ENCODE measurements around the gene PPP3CA.
A peak's percentile ranks its signal among the peaks of the same experiment; 100 is the strongest.

The PPP3CA gene

DNA sequence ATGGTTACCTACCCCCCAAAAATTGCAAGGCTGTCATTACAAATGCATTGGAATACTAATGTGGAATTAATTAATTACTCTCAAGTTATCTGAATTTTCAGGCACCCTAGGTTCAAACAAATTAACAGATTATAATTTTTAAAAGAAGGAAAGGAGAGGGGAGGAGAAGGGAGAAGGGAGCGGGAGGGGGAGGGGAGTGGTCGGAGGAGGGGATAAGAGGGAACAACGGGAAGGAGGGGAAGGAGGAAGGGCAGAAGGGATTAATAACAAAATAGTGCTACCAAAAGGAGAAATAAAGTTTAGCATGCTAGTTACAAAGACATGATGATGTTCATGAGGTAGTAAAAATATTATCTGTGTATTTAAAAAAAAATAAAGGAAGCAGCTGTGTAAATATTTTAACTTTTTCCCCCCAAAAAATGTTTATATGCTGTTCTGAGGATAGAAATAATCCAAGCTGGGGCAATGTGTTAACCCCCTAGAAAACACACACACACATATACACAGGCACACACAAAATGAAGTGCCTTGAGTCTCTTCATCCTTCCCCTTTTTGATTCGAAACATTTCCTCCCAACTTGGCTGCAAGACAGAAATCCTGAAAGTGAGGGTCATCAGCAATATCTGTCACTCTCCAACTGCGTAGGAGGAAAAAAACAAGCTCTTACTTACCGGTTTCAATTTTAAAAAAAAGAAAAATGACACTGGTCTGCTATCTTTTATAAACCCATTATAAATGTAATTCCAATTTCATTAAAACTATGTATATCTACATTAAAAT is 58.8 kb downstream of the PPP3CA start:
- no peak for DNase-seq (ENCODE audit: low read depth)

DNA sequence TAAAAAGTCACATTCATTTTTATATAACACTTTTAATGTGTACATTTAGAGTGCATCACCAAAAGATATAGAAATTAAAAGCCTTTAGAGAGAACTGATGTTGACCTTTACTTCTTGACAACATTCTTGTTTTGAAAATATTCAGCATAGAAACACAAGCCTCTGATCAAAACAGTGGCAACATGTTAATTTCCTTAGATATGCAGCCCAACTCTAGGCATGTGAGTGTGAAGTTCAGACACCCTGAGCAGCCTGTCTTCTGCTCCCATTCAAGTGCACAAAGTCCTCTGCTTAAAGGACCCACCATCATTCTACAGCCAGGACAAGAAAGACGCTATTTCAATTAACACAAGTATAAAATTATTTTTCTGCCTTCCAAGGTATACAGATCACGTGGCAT is 60.0 kb downstream of the PPP3CA start:
- DNase-seq (ENCODE audit: low read depth): no peak

DNA sequence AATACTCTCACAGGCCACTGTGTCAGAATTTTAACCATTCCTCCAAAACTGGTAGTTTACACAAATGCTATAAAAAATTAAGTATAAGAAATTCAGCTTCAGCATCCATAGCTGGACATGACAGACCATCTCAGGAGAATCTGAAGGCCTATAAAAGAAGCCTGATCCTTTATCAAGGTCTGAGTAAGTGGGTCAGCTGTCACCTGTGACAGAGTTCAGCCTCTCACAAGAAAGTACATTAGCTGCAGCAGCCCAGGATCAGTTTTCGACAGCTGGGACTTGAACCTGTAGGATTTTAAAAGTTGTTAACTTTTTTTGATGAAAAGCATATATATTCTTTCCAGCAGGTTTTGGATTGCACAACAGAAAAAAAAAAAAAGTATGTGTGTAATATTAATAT is 60.7 kb downstream of the PPP3CA start:
- no peak for DNase-seq (ENCODE audit: low read depth)

DNA sequence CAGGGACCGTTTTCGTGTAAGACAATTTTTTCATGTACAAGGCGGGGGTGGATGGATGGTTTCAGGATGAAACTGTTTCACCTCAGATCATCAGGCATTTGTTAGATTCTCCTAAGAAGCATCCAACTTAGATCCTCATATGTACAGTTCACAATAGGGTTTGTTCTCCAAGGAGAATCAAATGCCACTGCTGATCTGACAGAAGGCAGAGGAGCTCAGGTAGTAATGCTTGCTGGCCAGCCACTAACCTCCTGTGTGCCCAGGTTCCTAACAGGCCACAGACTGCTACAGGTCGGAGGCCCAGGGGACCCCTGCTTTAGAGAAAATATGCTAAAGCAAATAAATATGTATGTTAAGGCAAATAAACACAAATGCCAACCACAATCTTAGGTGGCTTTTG is 61.3 kb downstream of the PPP3CA start:
- DNase-seq (ENCODE audit: low read depth): no peak

DNA sequence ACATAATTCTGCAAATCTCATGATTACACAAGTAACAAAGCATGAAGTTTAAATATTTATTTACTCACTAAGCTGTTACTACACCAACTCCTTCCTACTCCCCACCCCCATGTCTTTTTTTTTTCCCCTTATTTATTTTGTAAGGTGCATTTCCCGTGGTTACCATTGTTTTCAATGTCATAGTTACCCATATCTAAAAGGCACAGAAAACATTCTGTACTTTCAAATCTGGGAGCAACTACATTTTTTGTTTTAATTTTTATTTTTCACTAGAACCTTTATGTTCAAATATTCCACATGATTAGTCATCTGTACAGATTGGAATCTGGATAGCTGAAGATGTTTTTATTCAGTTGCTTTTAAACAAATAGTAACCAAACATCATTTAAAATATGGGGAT is 62.8 kb downstream of the PPP3CA start:
- DNase-seq (ENCODE audit: low read depth): no peak

DNA sequence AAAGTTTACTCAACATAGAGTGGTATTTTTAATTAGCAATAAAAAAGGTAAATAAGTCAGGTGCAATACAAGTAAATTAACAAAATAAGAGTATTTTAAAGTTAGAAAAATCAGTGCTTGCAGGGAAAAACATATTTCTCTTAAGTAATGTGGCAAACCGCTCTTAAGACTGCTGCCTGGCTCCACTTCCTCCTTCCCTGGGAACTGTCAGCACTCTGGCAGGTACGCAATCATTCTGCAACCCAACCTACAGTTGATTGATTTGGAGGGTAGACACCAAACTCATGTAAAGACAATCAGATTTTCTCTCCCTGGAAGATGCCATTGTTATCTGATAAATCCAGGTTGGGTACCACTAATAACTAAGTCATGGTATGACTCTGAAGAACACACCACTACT is 63.9 kb downstream of the PPP3CA start:
- DNase-seq (ENCODE audit: low read depth): no peak

DNA sequence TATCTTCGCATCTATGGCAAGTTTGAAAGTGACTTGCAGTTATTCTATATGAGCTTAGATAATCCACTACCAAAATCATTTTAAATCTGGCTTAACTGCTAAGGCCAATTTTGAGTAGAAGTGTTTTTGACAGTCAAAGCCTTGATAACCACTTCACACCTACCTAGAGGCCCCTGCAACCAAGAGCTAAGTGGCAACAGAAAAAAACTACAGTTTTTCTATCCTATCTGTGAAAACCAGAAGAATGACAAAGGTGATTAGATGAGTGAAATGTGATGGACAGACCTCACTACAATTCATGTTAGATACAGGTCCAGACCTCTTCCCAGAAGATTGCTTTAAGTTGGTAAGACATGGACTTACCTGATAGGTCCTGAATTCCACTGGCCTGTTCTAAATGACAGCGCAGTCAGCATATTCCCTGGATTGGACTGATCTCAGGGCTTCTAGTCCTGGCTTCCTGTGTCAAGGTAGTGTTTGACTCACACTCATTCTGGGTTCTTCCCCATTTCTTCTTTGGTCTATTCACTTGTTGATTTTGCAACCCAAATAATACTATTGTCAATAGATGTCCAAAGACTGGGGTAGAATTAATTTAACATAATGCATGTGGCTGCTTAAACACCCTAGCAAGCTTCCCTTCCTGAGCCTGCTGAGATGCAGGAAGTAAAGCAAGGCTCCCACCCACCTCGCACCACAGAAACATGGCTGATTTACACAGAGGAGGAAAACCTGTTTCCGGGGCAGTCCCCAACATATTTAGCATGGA is 65.1 kb downstream of the PPP3CA start:
- DNase-seq (ENCODE audit: low read depth): no peak

DNA sequence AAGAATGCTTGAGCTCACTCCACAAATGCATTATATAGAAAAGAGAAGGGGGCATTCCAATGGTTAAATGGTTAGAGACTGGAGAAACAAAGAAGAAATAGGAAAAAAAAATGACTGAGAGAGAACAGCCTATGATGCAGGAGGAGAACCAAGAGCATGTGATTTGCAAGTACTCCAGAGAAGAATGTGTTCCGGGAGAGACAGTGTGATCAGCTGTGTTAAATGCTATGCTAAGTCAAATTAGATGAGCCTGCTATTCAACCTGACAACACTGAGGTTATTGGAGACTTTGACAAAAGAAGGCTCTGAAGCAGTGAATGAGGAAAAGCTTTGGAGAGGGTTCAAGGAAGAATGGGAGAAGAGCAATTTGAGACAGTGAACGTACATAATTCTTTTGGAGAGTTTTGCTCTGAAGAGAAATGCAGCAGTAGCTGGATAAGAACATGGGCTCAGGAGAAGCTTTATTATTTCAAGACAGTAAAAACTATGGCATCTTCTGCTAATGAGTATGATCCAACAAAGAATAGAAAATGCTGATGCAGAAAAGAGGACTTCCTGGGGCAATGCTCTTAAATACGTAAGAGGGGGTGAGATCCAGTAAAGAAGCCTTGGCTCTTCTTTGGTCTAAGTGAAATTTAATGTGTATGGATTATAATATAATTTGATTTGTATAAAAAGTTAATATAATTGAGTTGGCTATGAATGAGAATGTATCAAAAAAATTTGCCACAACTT is 66.3 kb downstream of the PPP3CA start:
- no peak for DNase-seq (ENCODE audit: low read depth)

DNA sequence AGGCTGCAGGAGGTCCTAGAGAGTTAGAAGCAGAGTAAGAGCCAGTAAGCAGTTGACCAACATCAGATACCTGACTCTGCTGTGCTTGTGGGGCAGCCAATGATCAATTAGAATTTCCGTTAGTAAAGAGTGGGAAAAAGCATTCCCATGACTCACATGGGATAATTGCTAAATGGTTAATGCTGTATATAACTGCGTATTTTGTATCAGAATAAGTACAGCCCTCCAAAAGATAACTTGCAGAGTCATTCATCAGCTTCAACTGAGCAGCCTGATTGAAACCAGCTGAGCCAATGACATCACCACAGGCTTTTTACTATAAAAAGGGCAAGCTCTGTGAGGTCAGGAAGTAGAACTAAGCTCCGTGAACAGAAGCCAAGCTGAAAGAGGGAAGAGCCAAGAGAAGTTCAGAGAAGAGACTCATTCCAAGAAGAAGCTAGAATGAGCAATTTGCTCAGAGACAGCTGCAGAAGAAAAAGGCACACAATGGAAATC is 67.9 kb downstream of the PPP3CA start:
- peak; percentile 92 for DNase-seq (ENCODE audit: low read depth)

DNA sequence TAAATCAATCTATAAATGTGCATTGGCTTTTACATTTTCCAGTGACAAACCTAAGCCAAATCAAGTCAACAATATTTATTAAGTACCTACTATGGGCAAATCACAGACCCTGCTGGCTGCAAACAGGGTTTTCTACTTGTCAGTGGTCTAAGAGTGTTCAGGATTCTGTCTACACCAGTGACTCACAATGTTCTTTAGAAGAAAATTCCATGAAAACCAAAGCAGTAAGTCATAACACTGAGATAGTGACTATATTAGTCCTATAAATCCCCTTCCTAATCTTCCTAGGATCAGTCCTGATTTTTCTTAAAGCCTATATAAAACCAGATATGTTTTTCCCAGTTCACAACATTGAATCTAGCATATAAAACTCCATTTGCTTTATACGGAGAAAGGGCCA is 69.7 kb downstream of the PPP3CA start:
- DNase-seq (ENCODE audit: low read depth): peak; percentile 70

DNA sequence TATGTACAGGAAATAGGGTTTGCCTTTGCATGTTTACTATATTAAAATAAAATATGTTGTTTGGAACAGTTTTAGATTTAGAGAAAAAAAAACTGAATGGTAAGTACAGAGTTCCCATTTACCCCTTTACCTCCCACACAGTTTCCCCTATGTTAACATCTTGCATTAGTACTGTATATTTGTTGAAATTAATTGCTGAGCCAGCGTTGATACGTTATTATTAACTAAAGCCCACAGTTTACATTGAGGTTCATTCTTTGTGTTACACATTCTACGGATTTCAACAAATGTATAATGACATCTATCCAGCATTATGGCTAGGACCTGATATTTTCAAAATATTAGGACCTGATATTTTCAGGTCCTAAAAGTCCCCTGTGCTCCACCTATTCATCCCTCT is 70.7 kb downstream of the PPP3CA start:
- DNase-seq (ENCODE audit: low read depth): no peak

DNA sequence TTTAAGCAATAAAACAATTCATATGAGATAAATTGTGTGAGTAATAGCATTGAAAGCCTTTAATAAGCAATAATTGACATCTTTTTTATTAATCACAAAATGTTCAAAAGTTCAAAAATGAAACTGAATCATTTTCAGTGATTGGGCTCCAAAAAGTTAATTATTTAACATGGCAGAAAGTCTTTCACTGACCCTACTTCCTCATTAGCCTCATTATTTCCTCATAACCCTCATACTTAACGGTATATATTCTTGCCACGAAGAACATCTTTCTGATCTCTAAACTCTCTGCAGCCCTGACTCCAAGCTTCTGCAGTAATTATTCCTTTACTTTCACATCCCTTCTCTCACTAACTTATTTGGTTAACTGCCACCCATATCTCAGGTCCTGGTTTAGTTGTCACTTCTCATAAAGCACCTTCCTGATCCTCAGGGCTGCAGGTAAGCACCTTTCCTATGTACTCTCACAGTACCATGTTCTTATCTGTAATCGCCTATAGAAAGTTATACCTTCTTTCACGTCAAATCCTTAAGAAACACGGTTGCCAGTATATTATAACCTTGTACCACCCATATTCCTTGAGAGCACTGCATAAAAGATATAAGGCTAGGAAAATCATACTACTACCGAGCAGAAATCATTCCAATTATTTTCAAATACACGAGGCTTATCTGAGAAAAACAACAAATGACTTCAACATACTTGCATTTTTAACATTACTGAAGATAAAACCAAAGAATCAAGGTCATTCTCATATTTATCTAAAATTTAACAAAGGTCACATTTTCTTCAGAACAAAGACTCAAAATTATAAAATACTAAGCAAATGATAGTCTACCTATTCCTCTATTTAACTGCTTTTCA is 72.2 kb downstream of the PPP3CA start:
- no peak for DNase-seq (ENCODE audit: low read depth)

DNA sequence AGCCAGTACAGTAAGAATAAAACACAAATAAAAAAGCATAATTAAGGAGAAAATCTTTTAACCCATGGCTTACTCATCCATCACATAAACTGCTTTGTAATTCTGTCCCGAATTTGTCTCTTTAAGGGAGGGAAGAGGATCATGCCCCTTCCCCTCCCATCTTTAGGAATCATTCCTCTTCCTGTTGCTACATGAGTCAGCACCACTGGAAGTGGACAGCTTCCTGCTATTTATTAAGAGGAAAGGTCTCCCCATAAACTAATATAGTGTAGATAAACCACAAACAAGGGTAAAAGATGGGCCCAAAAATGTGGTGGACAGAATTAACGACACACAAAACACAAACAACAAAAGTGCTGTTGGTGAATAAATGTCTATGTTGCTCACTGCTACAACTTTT is 75.8 kb downstream of the PPP3CA start:
- DNase-seq (ENCODE audit: low read depth): no peak

DNA sequence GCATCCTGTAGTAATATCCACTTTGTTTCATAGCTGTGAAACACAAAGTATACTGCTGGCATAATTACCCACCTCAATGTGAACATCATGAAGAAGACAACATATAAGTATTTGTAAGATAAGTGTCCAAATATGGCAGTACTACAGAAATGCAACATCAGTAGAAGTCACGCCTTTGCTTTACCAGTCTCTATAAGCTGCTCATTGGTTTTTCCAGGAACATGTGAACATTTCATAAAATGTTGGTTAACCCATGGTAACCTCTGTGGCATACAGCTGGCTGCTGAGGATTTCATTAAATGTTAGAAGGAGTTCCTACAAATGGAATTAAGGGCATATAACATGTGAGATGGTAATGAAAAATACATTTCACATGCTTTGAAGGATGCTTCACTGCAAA is 77.6 kb downstream of the PPP3CA start:
- no peak for DNase-seq (ENCODE audit: low read depth)

DNA sequence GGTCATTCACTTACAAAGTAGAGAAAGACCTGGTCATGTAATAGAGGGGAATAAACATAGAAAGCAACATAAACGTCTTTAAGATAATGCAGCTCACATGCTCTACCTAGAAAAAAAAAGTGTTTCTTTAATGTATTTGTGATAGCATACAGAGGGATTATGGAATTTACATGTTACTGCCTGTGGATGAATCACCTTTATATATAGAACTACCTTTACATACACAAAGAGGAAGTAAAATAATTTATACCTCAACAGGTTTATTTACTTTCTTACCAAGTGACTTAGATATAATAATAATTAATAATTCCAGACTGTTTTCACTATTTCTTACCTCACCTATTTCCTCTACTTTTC is 81.5 kb downstream of the PPP3CA start:
- no peak for DNase-seq (ENCODE audit: low read depth)

DNA sequence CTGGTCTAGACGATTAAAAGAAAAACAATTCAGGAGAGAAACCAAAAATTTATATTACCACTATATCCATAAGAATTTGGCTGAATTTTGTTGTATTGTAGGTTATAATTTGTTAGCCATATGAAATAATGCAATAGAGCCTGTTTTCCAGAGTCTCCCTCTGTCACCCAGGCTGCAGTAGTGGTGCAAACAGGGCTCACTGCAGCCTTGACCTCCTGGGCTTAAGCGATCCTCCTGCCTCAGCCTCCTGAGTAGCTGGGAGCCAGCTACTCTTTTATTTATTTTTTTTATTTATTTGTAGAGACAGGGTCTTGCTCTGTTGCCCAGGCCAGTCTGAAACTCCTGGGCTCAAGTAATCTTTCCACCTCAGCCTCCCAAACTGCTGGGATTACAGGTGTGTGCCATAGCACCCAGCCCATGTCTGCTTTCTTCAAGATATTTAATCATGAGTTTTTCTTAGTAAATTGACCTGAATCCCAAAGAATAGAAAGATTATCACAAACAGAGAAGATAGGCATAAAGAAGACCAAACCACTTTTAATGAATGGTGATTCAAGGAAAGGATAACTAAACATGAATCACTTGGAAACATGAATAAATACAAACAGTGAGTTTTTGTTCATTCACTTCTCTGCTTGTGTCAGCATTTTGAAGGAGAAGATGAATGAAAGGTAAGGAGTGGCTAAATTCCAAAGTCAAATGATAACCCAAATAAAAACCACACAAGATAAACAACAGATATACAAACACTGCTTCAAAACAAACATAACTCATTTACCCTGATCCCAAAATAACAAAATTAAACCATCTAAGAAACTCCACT is 82.1 kb downstream of the PPP3CA start:
- no peak for DNase-seq (ENCODE audit: low read depth)

DNA sequence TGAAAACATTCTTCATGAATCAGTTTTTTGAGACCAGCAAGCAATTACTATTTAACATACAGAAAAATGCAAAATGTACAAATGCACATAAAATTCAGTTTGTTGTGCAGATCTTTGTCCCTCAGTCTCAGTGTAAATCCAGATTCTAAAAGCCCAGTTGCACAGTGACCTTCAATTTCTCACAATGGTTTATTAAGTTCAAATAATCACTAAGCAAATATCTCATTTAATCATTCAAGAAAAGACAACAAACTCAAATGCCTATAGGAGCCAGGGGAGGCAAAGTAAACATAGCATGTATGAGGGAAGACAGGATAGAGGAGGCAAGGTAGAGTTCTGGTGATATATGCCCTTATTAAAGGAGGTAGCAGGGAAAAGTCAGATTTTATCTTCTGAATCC is 82.8 kb downstream of the PPP3CA start:
- DNase-seq (ENCODE audit: low read depth): no peak

DNA sequence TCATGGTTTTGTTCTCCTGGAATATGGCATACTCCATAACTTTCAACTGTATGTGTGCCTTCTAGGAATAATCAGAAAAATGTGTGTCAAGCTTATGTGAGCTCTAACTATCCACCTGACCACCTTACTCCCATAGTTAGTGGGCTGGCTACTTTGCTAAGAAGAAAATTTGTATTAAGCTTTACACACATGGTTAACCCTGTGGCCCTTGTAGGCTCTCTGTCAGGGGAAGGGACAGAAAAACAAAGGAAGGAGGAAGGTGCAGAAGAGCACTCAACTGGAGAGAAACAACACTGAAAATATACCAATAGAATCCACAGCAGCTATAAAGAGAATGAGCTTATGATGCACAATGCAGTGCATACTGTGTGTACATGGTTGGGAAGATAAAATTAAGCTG is 84.6 kb downstream of the PPP3CA start:
- DNase-seq (ENCODE audit: low read depth): no peak

DNA sequence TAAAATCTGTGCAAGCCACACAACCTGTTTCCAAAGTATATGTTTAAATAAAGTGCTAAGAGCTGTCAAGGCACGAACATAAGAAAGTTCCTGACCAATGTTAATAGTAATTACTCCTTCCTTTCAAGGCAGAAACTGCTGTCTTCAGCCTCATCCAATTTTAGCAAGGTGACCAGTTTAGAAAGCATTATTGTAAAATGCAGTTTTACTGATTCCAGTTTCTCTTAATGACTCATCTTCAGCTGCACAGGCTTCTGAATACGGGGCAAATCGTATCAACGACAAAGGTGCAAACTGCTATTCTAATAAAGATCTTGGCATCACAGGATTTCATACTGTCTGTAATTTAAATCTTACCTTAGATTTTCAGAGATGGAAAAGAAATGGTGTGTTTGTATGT is 87.5 kb downstream of the PPP3CA start:
- DNase-seq (ENCODE audit: low read depth): no peak

DNA sequence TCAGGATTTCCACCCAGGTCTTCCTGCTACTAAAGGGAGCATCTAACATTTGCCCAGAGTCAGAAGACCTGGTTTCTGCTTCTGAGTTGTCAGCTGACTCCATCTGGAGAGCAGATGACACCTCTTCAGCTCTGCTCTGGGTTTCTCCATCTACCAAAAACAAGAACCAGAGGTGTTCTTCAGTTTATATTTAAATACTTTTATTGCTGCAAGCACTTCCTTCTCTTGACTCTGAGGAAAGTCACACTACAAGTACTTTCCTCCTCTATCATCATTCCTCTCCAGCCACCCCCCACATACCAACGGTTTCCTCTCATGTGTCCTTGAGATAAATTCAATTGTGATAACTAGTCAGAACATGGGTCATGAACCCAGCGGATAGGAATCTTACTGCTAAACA is 88.4 kb downstream of the PPP3CA start:
- DNase-seq (ENCODE audit: low read depth): no peak

DNA sequence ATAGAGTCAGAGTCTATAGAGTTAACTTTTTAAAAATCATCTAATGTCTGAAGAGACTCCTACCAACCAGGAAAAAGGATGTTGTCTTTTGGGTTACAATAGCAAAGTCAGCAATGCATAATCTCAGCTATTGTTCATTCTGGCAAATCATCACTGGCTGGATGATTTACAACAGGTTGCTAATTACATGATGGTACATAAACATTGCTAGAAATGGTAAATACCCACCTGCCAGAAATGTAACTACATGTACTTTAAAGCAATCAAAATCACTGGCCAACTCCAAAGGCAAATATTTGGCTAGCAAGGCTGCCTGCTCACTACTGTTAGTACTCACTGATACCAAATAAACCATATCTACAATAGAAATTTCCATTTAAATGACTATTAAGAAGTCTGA is 91.1 kb downstream of the PPP3CA start:
- no peak for DNase-seq (ENCODE audit: low read depth)
